Erythroblast (primary cell): ENCODE results near the gene SYNPO.

Experiments
- GATA1 ChIP-seq: IDR thresholded peaks from 2 replicates; pipeline ENCODE4 v1.6.1; 2011; ENCODE audit warnings: low read depth, mild to moderate bottlenecking, control low read depth, low read length, moderate library complexity
- POLR2A ChIP-seq: IDR thresholded peaks from 2 replicates; pipeline ENCODE4 v1.6.1; 2011; ENCODE audit warnings: mild to moderate bottlenecking, low read length

- TF ChIP-seq POLR2A: no peak
- TF ChIP-seq GATA1: no peak
Observed at GRCh38 chr5:150631326-150631701, 9.1 kb upstream of the SYNPO start.
